H1 (cell line): ENCODE measurements around the gene CAMSAP1. TPM values are rescaled to one million over a fixed set of nuclear protein-coding genes. Genes with fewer than 3 reads are reported as not detected.

Source experiments
- CTCF ChIA-PET: fragments of 300-600 bp; sonication (Branson Sonifier 250); formaldehyde crosslinking; loops from one replicate; lab custom pipeline; 2021; ENCODE audit not compliant: partially characterized antibody; lab: Charles Lee
- POLR2A ChIA-PET: fragments of 300-600 bp; sonication (Branson Sonifier 250); formaldehyde crosslinking; loops from one replicate; lab custom pipeline; 2021; ENCODE audit warnings: inconsistent platforms; ENCODE audit not compliant: partially characterized antibody; lab: Charles Lee
- DNase-seq, 2 experiments: peaks; one replicate each; pipeline versions ENCODE4 v3.0.0 to v3.0.0-alpha.2; 2010 to 2022; ENCODE audit warnings: low spot score in 2 of 2, low read depth in 1 of 2, mixed read lengths in 1 of 2
- FAIRE-seq: peaks from 2 replicates; lab custom pipeline; 2011; peaks lifted over from hg19 to GRCh38; lab: Jason Lieb, UNC
- H2AFZ ChIP-seq: 2 replicates; pipeline ENCODE4 v1.8.1; 2012; ENCODE audit warnings: low read length, inconsistent platforms
- H2AK5ac ChIP-seq: 2 replicates; pipeline ENCODE4 v1.6.1; 2013; ENCODE audit warnings: low read depth, low read length
- H2BK120ac ChIP-seq: replicated peaks from 2 replicates; pipeline ENCODE3; 2013; ENCODE audit warnings: low read depth, low read length, inconsistent platforms
- H2BK12ac ChIP-seq: 2 replicates; pipeline ENCODE4 v1.6.1; 2013; ENCODE audit warnings: low read depth, low read length
- H2BK15ac ChIP-seq: 2 replicates; pipeline ENCODE4 v1.6.1; 2013; ENCODE audit warnings: low read length
- H2BK20ac ChIP-seq: 2 replicates; pipeline ENCODE4 v1.6.1; 2013; ENCODE audit warnings: low read length
- H2BK5ac ChIP-seq: 2 replicates; pipeline ENCODE4 v1.6.1; 2013; ENCODE audit warnings: low read depth, low read length
- H3K14ac ChIP-seq: 2 replicates; pipeline ENCODE4 v1.6.1; 2013; ENCODE audit warnings: inconsistent platforms; ENCODE audit not compliant: insufficient read length
- H3K18ac ChIP-seq: 2 replicates; pipeline ENCODE4 v1.6.1; 2013; ENCODE audit warnings: low read length; ENCODE audit errors: extremely low read depth
- H3K23ac ChIP-seq: 2 replicates; pipeline ENCODE4 v1.6.1; 2013; ENCODE audit warnings: inconsistent platforms; ENCODE audit not compliant: insufficient read length
- H3K23me2 ChIP-seq: 2 replicates; pipeline ENCODE4 v1.6.1; 2013; ENCODE audit warnings: low read depth, low read length
- H3K27ac ChIP-seq: 2 replicates; pipeline ENCODE4 v1.6.1; 2011; ENCODE audit warnings: low read depth, low read length, inconsistent platforms
- H3K27me3 ChIP-seq, 4 experiments: replicated peaks in 1 of 4; 1 replicate in 1 of 4; 2 replicates in 3 of 4; pipeline versions ENCODE4 v1.6.1 to v1.8.1; 2011 to 2013; ENCODE audit warnings: low read length in 3 of 4, mild to moderate bottlenecking in 3 of 4, inconsistent platforms in 2 of 4, mixed read lengths in 2 of 4, moderate library complexity in 1 of 4; ENCODE audit not compliant: control insufficient read depth in 3 of 4, insufficient read depth in 3 of 4; ENCODE audit errors: extremely low read depth in 1 of 4
- H3K36me3 ChIP-seq, 4 experiments: 2 replicates each; pipeline versions ENCODE4 v1.6.1 to v1.8.1; 2011 to 2013; ENCODE audit warnings: mild to moderate bottlenecking in 4 of 4, low read length in 3 of 4, moderate library complexity in 2 of 4, control low read depth in 1 of 4, inconsistent platforms in 1 of 4; ENCODE audit not compliant: insufficient read depth in 4 of 4, control insufficient read depth in 2 of 4
- H3K4ac ChIP-seq: replicated peaks from 2 replicates; pipeline ENCODE3; 2013; ENCODE audit warnings: low read length, low read depth, mixed read lengths, inconsistent platforms; ENCODE audit not compliant: insufficient read length
- H3K4me1 ChIP-seq, 4 experiments: replicated peaks in 1 of 4; 1 replicate in 1 of 4; 2 replicates in 3 of 4; pipeline versions ENCODE4 v1.6.1 to v1.8.1; 2011 to 2013; ENCODE audit warnings: low read length in 3 of 4, inconsistent platforms in 2 of 4, mixed read lengths in 1 of 4; ENCODE audit not compliant: insufficient read depth in 4 of 4, control insufficient read depth in 3 of 4
- H3K4me2 ChIP-seq, 2 experiments: 2 replicates each; pipeline versions ENCODE4 v1.6.1 to v1.8.1; 2011 to 2013; ENCODE audit warnings: low read depth in 2 of 2, low read length in 2 of 2, control low read depth in 1 of 2, inconsistent platforms in 1 of 2, mild to moderate bottlenecking in 1 of 2; ENCODE audit not compliant: insufficient read depth in 1 of 2
- H3K4me3 ChIP-seq, 4 experiments: fragments of 200-600, 300-600 bp in 1 of 4; sonication (generic), shearing (Covaris generic), sonication (Bioruptor Twin) in 1 of 4; 2 replicates each; pipeline versions ENCODE4 v1.5.1 to v1.8.1; 2011 to 2016; ENCODE audit warnings: low read length in 4 of 4, low read depth in 3 of 4, control low read depth in 2 of 4, inconsistent platforms in 2 of 4, mild to moderate bottlenecking in 2 of 4, mixed read lengths in 1 of 4, moderate library complexity in 1 of 4; ENCODE audit not compliant: insufficient read depth in 2 of 4; ENCODE audit errors: extremely low read depth in 1 of 4
- H3K56ac ChIP-seq: replicated peaks from 2 replicates; pipeline ENCODE3; 2013; ENCODE audit warnings: low read depth, mild to moderate bottlenecking, mixed read lengths, low read length, inconsistent platforms; ENCODE audit not compliant: insufficient read length
- H3K79me1 ChIP-seq: 2 replicates; pipeline ENCODE4 v1.6.1; 2013; ENCODE audit warnings: low read depth, low read length, control low read depth
- H3K79me2 ChIP-seq, 2 experiments: 2 replicates each; pipeline versions ENCODE4 v1.6.1 to v1.8.1; 2012 to 2013; ENCODE audit warnings: low read length in 2 of 2, mild to moderate bottlenecking in 2 of 2, inconsistent platforms in 1 of 2; ENCODE audit not compliant: insufficient read depth in 2 of 2, control insufficient read depth in 1 of 2
- H3K9ac ChIP-seq, 4 experiments: replicated peaks in 1 of 4; 1 replicate in 1 of 4; 2 replicates in 3 of 4; pipeline versions ENCODE4 v1.6.1 to v1.8.1; 2011 to 2013; ENCODE audit warnings: low read depth in 3 of 4, low read length in 3 of 4, control low read depth in 2 of 4, mild to moderate bottlenecking in 2 of 4, moderate library complexity in 2 of 4, inconsistent platforms in 1 of 4; ENCODE audit errors: extremely low read depth in 1 of 4
- H3K9me3 ChIP-seq, 2 experiments: 2 replicates each; pipeline versions ENCODE4 v1.6.1 to v1.8.1; 2012 to 2013; ENCODE audit warnings: mild to moderate bottlenecking in 2 of 2, moderate library complexity in 2 of 2, control low read depth in 1 of 2, inconsistent platforms in 1 of 2, low read depth in 1 of 2, low read length in 1 of 2, mixed read lengths in 1 of 2; ENCODE audit not compliant: insufficient read depth in 2 of 2
- H4K20me1 ChIP-seq, 2 experiments: replicated peaks in 1 of 2; 2 replicates each; pipeline versions ENCODE3 to v1.8.1; 2011 to 2013; ENCODE audit warnings: inconsistent platforms in 2 of 2, low read length in 2 of 2, mild to moderate bottlenecking in 1 of 2; ENCODE audit not compliant: insufficient read depth in 2 of 2, control insufficient read depth in 1 of 2
- H4K5ac ChIP-seq: 2 replicates; pipeline ENCODE4 v1.6.1; 2013; ENCODE audit warnings: low read length, low read depth, mixed read lengths, inconsistent platforms; ENCODE audit not compliant: insufficient read length
- H4K8ac ChIP-seq: 2 replicates; pipeline ENCODE4 v1.8.0; 2013; ENCODE audit warnings: mild to moderate bottlenecking, moderate library complexity, low read length, inconsistent platforms; ENCODE audit not compliant: insufficient read depth; ENCODE audit errors: extremely low read depth
- H4K91ac ChIP-seq: replicated peaks from 2 replicates; pipeline ENCODE3; 2013; ENCODE audit warnings: low read length, mixed read lengths, inconsistent platforms; ENCODE audit not compliant: insufficient read length
- EP300 ChIP-seq, 2 experiments: IDR thresholded peaks; 1 replicate in 1 of 2; 2 replicates in 1 of 2; pipeline ENCODE4 v1.6.1; 2011 to 2012; ENCODE audit warnings: low read depth in 2 of 2, low read length in 2 of 2, mild to moderate bottlenecking in 2 of 2, borderline replicate concordance in 1 of 2, inconsistent platforms in 1 of 2, moderate library complexity in 1 of 2
- HDAC6 ChIP-seq: IDR thresholded peaks from one replicate; pipeline ENCODE4 v1.7.1; 2012; ENCODE audit warnings: low read depth, mild to moderate bottlenecking, inconsistent platforms, low read length, moderate library complexity
- RAD21 ChIP-seq, 2 experiments: IDR thresholded peaks in 1 of 2; conservative IDR thresholded peaks in 1 of 2; 2 replicates each; pipeline ENCODE4 v1.6.1; 2011; ENCODE audit warnings: low read depth in 2 of 2, low read length in 2 of 2, improper control_type of control experiment in 1 of 2, inconsistent platforms in 1 of 2, mild to moderate bottlenecking in 1 of 2, moderate library complexity in 1 of 2
- RBBP5 ChIP-seq: IDR thresholded peaks from 2 replicates; pipeline ENCODE4 v1.7.1; 2012; ENCODE audit warnings: low read depth, mild to moderate bottlenecking, inconsistent platforms, low read length, moderate library complexity, borderline replicate concordance
- RXRA ChIP-seq: IDR thresholded peaks from 2 replicates; pipeline ENCODE4 v1.6.1; 2011; ENCODE audit warnings: low read depth, mild to moderate bottlenecking, low read length, moderate library complexity; ENCODE audit not compliant: insufficient read depth
- SP2 ChIP-seq: IDR thresholded peaks from 2 replicates; pipeline ENCODE4 v1.6.1; 2012; ENCODE audit warnings: mild to moderate bottlenecking, low read length, inconsistent platforms
- SP4 ChIP-seq: IDR thresholded peaks from 2 replicates; pipeline ENCODE4 v1.6.1; 2012; ENCODE audit warnings: low read length, inconsistent platforms
- WGBS, 2 experiments: shearing (Covaris generic) in 1 of 2; methylation state at CpG; one replicate each; pipeline versions ENCODE4 v1.1.6 to v1.1.7; 2013 to 2015; ENCODE audit warnings: low lambda C conversion rate in 2 of 2, mixed read lengths in 2 of 2, inconsistent platforms in 1 of 2, low coverage in 1 of 2, missing lambda C conversion rate in 1 of 2; ENCODE audit not compliant: insufficient replicate concordance in 2 of 2, insufficient coverage in 1 of 2, insufficient read length in 1 of 2; ENCODE audit errors: extremely low coverage in 1 of 2, missing lambda C conversion rate in 1 of 2; 5-methylcytosine and 5-hydroxymethylcytosine counted together
- polyA plus RNA-seq, 7 experiments: library from polyadenylated mRNA; depleted of rRNA in 3 of 7; stranded (reverse) in 5 of 7; unstranded in 2 of 7; fragments of >200 nt in 5 of 7; fragments of 200-250 nt in 2 of 7; gene quantifications; 1 replicate in 5 of 7; 2 replicates in 1 of 7; 4 replicates in 1 of 7; pipeline versions ENCODE4 v1.2.1 to v1.2.3, GENCODE V29; 2011 to 2013; ENCODE audit warnings: missing spikeins in 2 of 7, mixed read lengths in 2 of 7
- total RNA-seq: library from RNA; stranded (reverse); fragmentation: NEBNext Ultra II Directional; extraction: Animal tissue kit (Norgen Biotek cat#: 25700); gene quantifications from 2 replicates; pipeline ENCODE4 v1.2.1, GENCODE V29; 2021
- TF ChIP-seq, protein P1 (sequence below), 3 experiments: IDR thresholded peaks; 1 replicate in 2 of 3; 2 replicates in 1 of 3; pipeline versions ENCODE4 v1.5.1 to v1.6.1; 2011; ENCODE audit warnings: low read length in 3 of 3, mild to moderate bottlenecking in 3 of 3, inconsistent platforms in 2 of 3, low read depth in 1 of 3, moderate library complexity in 1 of 3; ENCODE audit not compliant: insufficient read depth in 1 of 3; ENCODE audit errors: control extremely low read depth in 1 of 3

The CAMSAP1 gene
- total and polyA plus RNA-seq, 2 of the 8 experiments (the other 6 are each of a cell fraction or from before 2014, with no cell fraction given), result 13.4 to 44.0 TPM

GRCh38 chr9:135804581-135805421 lies 102.5 kb downstream of the CAMSAP1 start:
- no peak for FAIRE-seq
- WGBS, 2 experiments, result 89% methylated on average over 24 of the region's 24 CpGs; no CpG with 5 or more reads in 1 of the 2 experiments
- Histone ChIP-seq H3K79me2 (no peaks in the 10 kb centered on the region), H3K4me1 (peaks cover 0 to 4% (median 0%) of the 10 kb centered on the region in 4 experiments; a peak in 1 of 7 replicates), H2AK5ac (no peak overlapping the region), H3K9ac (no peak overlapping the region), H2BK15ac (no peak overlapping the region), H3K9me3 (no peaks in the 10 kb centered on the region), H3K56ac (no peak overlapping the region), H2BK20ac (no peak overlapping the region), H3K23me2 (no peaks in the 10 kb centered on the region), H2BK120ac (no peak overlapping the region), H4K5ac (no peak overlapping the region), H3K14ac (no peak overlapping the region), H3K4me3 (no peak overlapping the region), H4K20me1 (peaks cover 0 to 7% of the 10 kb centered on the region in 2 experiments), H4K91ac (peak overlapping the region; percentile 30), H3K4me2 (no peak overlapping the region), H2BK12ac (no peak overlapping the region), H3K27ac (no peak overlapping the region), H2AFZ (no peak overlapping the region), H3K4ac (no peak overlapping the region), H3K36me3 (peaks cover 0 to 8% (median under 1%) of the 10 kb centered on the region in 4 experiments; a peak in 3 of 8 replicates), H2BK5ac (peak overlapping the region; percentile 5; the same call in 1 of the 2 replicates), H3K23ac (no peak overlapping the region), H3K27me3 (no peaks in the 10 kb centered on the region), H4K8ac (peak overlapping the region; percentile 35; the same call in 1 of the 2 replicates), H3K79me1 (peaks cover 4% of the 10 kb centered on the region), H3K18ac (no peak overlapping the region)
- POLR2A ChIA-PET, result no interaction called here
- peak in 1 of 2 experiments; percentile 68 for DNase-seq
- CTCF ChIA-PET, result interaction anchor here (0.6 to 2.2 kb wide), 7 partner anchors 9 to 520 kb away, joined by 3 to 6 read pairs (median 3); no protein-coding TSS in a partner anchor
- TF ChIP-seq, protein P1, sequence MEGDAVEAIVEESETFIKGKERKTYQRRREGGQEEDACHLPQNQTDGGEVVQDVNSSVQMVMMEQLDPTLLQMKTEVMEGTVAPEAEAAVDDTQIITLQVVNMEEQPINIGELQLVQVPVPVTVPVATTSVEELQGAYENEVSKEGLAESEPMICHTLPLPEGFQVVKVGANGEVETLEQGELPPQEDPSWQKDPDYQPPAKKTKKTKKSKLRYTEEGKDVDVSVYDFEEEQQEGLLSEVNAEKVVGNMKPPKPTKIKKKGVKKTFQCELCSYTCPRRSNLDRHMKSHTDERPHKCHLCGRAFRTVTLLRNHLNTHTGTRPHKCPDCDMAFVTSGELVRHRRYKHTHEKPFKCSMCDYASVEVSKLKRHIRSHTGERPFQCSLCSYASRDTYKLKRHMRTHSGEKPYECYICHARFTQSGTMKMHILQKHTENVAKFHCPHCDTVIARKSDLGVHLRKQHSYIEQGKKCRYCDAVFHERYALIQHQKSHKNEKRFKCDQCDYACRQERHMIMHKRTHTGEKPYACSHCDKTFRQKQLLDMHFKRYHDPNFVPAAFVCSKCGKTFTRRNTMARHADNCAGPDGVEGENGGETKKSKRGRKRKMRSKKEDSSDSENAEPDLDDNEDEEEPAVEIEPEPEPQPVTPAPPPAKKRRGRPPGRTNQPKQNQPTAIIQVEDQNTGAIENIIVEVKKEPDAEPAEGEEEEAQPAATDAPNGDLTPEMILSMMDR (IDR thresholded peaks at IDR 0.05; ENCODE audit: control extremely low read depth in 1 of 3, insufficient read depth in 1 of 3, low read depth in 1 of 3, low read length in 3 of 3), result peak in 2 of 3 experiments; percentile 60 to 67; a peak in 3 of 4 replicates
- TF ChIP-seq RAD21 (IDR thresholded peaks at IDR 0.05 in 1 of 2, conservative IDR thresholded peaks at IDR 0.05 in 1 of 2; ENCODE audit: low read depth in 2 of 2, low read length in 2 of 2) (peak; percentile 66 to 76), SP4 (no peak), HDAC6 (no peak), EP300 (IDR thresholded peaks at IDR 0.05; ENCODE audit: borderline replicate concordance in 1 of 2, low read depth in 2 of 2, low read length in 2 of 2) (no peak), SP2 (no peak), RXRA (no peak), RBBP5 (no peak)
